Stomach (tissue), 4 donors: Measurements from ENCODE around the gene SRF.

ENCODE experiments used
- CTCF ChIP-seq, 7 experiments: fragments of 450-650 bp in 4 of 7; fragments of 200-600 bp in 3 of 7; sonication (generic) in 3 of 7; IDR thresholded peaks; one replicate each; pipeline ENCODE4 v1.5.1; 2016 to 2019; ENCODE audit warnings: antibody characterized with exemption in 7 of 7, control low read depth in 2 of 7, mild to moderate bottlenecking in 1 of 7
- EP300 ChIP-seq: sonication (generic); formaldehyde crosslinking; IDR thresholded peaks from one replicate; pipeline ENCODE4 v1.6.1; 2017; ENCODE audit warnings: antibody characterized with exemption
- POLR2A ChIP-seq, 4 donors: fragments of 450-650 bp; IDR thresholded peaks; one replicate each; pipeline ENCODE4 v1.6.1; 2016; ENCODE audit warnings: antibody characterized with exemption in 4 of 4, control low read depth in 2 of 4, mild to moderate bottlenecking in 1 of 4, moderate library complexity in 1 of 4
- POLR2AphosphoS5 ChIP-seq, 3 donors: sonication (generic); formaldehyde crosslinking; IDR thresholded peaks; one replicate each; pipeline ENCODE4 v1.6.1; 2016; ENCODE audit warnings: antibody characterized with exemption in 3 of 3

GRCh38 chr6:43216200-43216599 lies 45.1 kb downstream of the SRF start:
- TF ChIP-seq CTCF (IDR thresholded peaks at IDR 0.05) (no peak), EP300 (no peak), POLR2A (IDR thresholded peaks at IDR 0.05) (no peak), POLR2AphosphoS5 (IDR thresholded peaks at IDR 0.05) (no peak)
